H1 (cell line): Measurements from ENCODE around the gene CASK. TPM values are rescaled to one million over a fixed set of nuclear protein-coding genes. Genes with fewer than 3 reads are reported as not detected.

ENCODE experiments used
- CTCF ChIA-PET: fragments of 300-600 bp; sonication (Branson Sonifier 250); formaldehyde crosslinking; loops from one replicate; lab custom pipeline; 2021; ENCODE audit not compliant: partially characterized antibody; lab: Charles Lee
- POLR2A ChIA-PET: fragments of 300-600 bp; sonication (Branson Sonifier 250); formaldehyde crosslinking; loops from one replicate; lab custom pipeline; 2021; ENCODE audit warnings: inconsistent platforms; ENCODE audit not compliant: partially characterized antibody; lab: Charles Lee
- DNase-seq, 2 experiments: peaks; one replicate each; pipeline versions ENCODE4 v3.0.0 to v3.0.0-alpha.2; 2010 to 2022; ENCODE audit warnings: low spot score in 2 of 2, low read depth in 1 of 2, mixed read lengths in 1 of 2
- FAIRE-seq: peaks from 2 replicates; lab custom pipeline; 2011; peaks lifted over from hg19 to GRCh38; lab: Jason Lieb, UNC
- H2AFZ ChIP-seq: 2 replicates; pipeline ENCODE4 v1.8.1; 2012; ENCODE audit warnings: low read length, inconsistent platforms
- H2AK5ac ChIP-seq: 2 replicates; pipeline ENCODE4 v1.6.1; 2013; ENCODE audit warnings: low read depth, low read length
- H2BK120ac ChIP-seq: replicated peaks from 2 replicates; pipeline ENCODE3; 2013; ENCODE audit warnings: low read depth, low read length, inconsistent platforms
- H2BK12ac ChIP-seq: 2 replicates; pipeline ENCODE4 v1.6.1; 2013; ENCODE audit warnings: low read depth, low read length
- H2BK15ac ChIP-seq: 2 replicates; pipeline ENCODE4 v1.6.1; 2013; ENCODE audit warnings: low read length
- H2BK20ac ChIP-seq: 2 replicates; pipeline ENCODE4 v1.6.1; 2013; ENCODE audit warnings: low read length
- H2BK5ac ChIP-seq: 2 replicates; pipeline ENCODE4 v1.6.1; 2013; ENCODE audit warnings: low read depth, low read length
- H3K14ac ChIP-seq: 2 replicates; pipeline ENCODE4 v1.6.1; 2013; ENCODE audit warnings: inconsistent platforms; ENCODE audit not compliant: insufficient read length
- H3K18ac ChIP-seq: 2 replicates; pipeline ENCODE4 v1.6.1; 2013; ENCODE audit warnings: low read length; ENCODE audit errors: extremely low read depth
- H3K23ac ChIP-seq: 2 replicates; pipeline ENCODE4 v1.6.1; 2013; ENCODE audit warnings: inconsistent platforms; ENCODE audit not compliant: insufficient read length
- H3K23me2 ChIP-seq: 2 replicates; pipeline ENCODE4 v1.6.1; 2013; ENCODE audit warnings: low read depth, low read length
- H3K27ac ChIP-seq: 2 replicates; pipeline ENCODE4 v1.6.1; 2011; ENCODE audit warnings: low read depth, low read length, inconsistent platforms
- H3K27me3 ChIP-seq, 4 experiments: replicated peaks in 1 of 4; 1 replicate in 1 of 4; 2 replicates in 3 of 4; pipeline versions ENCODE4 v1.6.1 to v1.8.1; 2011 to 2013; ENCODE audit warnings: low read length in 3 of 4, mild to moderate bottlenecking in 3 of 4, inconsistent platforms in 2 of 4, mixed read lengths in 2 of 4, moderate library complexity in 1 of 4; ENCODE audit not compliant: control insufficient read depth in 3 of 4, insufficient read depth in 3 of 4; ENCODE audit errors: extremely low read depth in 1 of 4
- H3K36me3 ChIP-seq, 4 experiments: 2 replicates each; pipeline versions ENCODE4 v1.6.1 to v1.8.1; 2011 to 2013; ENCODE audit warnings: mild to moderate bottlenecking in 4 of 4, low read length in 3 of 4, moderate library complexity in 2 of 4, control low read depth in 1 of 4, inconsistent platforms in 1 of 4; ENCODE audit not compliant: insufficient read depth in 4 of 4, control insufficient read depth in 2 of 4
- H3K4ac ChIP-seq: replicated peaks from 2 replicates; pipeline ENCODE3; 2013; ENCODE audit warnings: low read length, low read depth, mixed read lengths, inconsistent platforms; ENCODE audit not compliant: insufficient read length
- H3K4me1 ChIP-seq, 4 experiments: replicated peaks in 1 of 4; 1 replicate in 1 of 4; 2 replicates in 3 of 4; pipeline versions ENCODE4 v1.6.1 to v1.8.1; 2011 to 2013; ENCODE audit warnings: low read length in 3 of 4, inconsistent platforms in 2 of 4, mixed read lengths in 1 of 4; ENCODE audit not compliant: insufficient read depth in 4 of 4, control insufficient read depth in 3 of 4
- H3K4me2 ChIP-seq, 2 experiments: 2 replicates each; pipeline versions ENCODE4 v1.6.1 to v1.8.1; 2011 to 2013; ENCODE audit warnings: low read depth in 2 of 2, low read length in 2 of 2, control low read depth in 1 of 2, inconsistent platforms in 1 of 2, mild to moderate bottlenecking in 1 of 2; ENCODE audit not compliant: insufficient read depth in 1 of 2
- H3K4me3 ChIP-seq, 4 experiments: fragments of 200-600, 300-600 bp in 1 of 4; sonication (generic), shearing (Covaris generic), sonication (Bioruptor Twin) in 1 of 4; 2 replicates each; pipeline versions ENCODE4 v1.5.1 to v1.8.1; 2011 to 2016; ENCODE audit warnings: low read length in 4 of 4, low read depth in 3 of 4, control low read depth in 2 of 4, inconsistent platforms in 2 of 4, mild to moderate bottlenecking in 2 of 4, mixed read lengths in 1 of 4, moderate library complexity in 1 of 4; ENCODE audit not compliant: insufficient read depth in 2 of 4; ENCODE audit errors: extremely low read depth in 1 of 4
- H3K56ac ChIP-seq: replicated peaks from 2 replicates; pipeline ENCODE3; 2013; ENCODE audit warnings: low read depth, mild to moderate bottlenecking, mixed read lengths, low read length, inconsistent platforms; ENCODE audit not compliant: insufficient read length
- H3K79me1 ChIP-seq: 2 replicates; pipeline ENCODE4 v1.6.1; 2013; ENCODE audit warnings: low read depth, low read length, control low read depth
- H3K79me2 ChIP-seq, 2 experiments: 2 replicates each; pipeline versions ENCODE4 v1.6.1 to v1.8.1; 2012 to 2013; ENCODE audit warnings: low read length in 2 of 2, mild to moderate bottlenecking in 2 of 2, inconsistent platforms in 1 of 2; ENCODE audit not compliant: insufficient read depth in 2 of 2, control insufficient read depth in 1 of 2
- H3K9ac ChIP-seq, 4 experiments: replicated peaks in 1 of 4; 1 replicate in 1 of 4; 2 replicates in 3 of 4; pipeline versions ENCODE4 v1.6.1 to v1.8.1; 2011 to 2013; ENCODE audit warnings: low read depth in 3 of 4, low read length in 3 of 4, control low read depth in 2 of 4, mild to moderate bottlenecking in 2 of 4, moderate library complexity in 2 of 4, inconsistent platforms in 1 of 4; ENCODE audit errors: extremely low read depth in 1 of 4
- H3K9me3 ChIP-seq, 2 experiments: 2 replicates each; pipeline versions ENCODE4 v1.6.1 to v1.8.1; 2012 to 2013; ENCODE audit warnings: mild to moderate bottlenecking in 2 of 2, moderate library complexity in 2 of 2, control low read depth in 1 of 2, inconsistent platforms in 1 of 2, low read depth in 1 of 2, low read length in 1 of 2, mixed read lengths in 1 of 2; ENCODE audit not compliant: insufficient read depth in 2 of 2
- H4K20me1 ChIP-seq, 2 experiments: replicated peaks in 1 of 2; 2 replicates each; pipeline versions ENCODE3 to v1.8.1; 2011 to 2013; ENCODE audit warnings: inconsistent platforms in 2 of 2, low read length in 2 of 2, mild to moderate bottlenecking in 1 of 2; ENCODE audit not compliant: insufficient read depth in 2 of 2, control insufficient read depth in 1 of 2
- H4K5ac ChIP-seq: 2 replicates; pipeline ENCODE4 v1.6.1; 2013; ENCODE audit warnings: low read length, low read depth, mixed read lengths, inconsistent platforms; ENCODE audit not compliant: insufficient read length
- H4K8ac ChIP-seq: 2 replicates; pipeline ENCODE4 v1.8.0; 2013; ENCODE audit warnings: mild to moderate bottlenecking, moderate library complexity, low read length, inconsistent platforms; ENCODE audit not compliant: insufficient read depth; ENCODE audit errors: extremely low read depth
- H4K91ac ChIP-seq: replicated peaks from 2 replicates; pipeline ENCODE3; 2013; ENCODE audit warnings: low read length, mixed read lengths, inconsistent platforms; ENCODE audit not compliant: insufficient read length
- CEBPB ChIP-seq: IDR thresholded peaks from 2 replicates; pipeline ENCODE4 v1.6.1; 2012; ENCODE audit warnings: low read depth, low read length
- FOSL1 ChIP-seq: IDR thresholded peaks from 2 replicates; pipeline ENCODE4 v1.6.1; 2011; ENCODE audit warnings: mild to moderate bottlenecking, low read depth, low read length, moderate library complexity; ENCODE audit not compliant: insufficient read depth
- GTF2F1 ChIP-seq: IDR thresholded peaks from 2 replicates; pipeline ENCODE4 v1.6.1; 2012; ENCODE audit warnings: low read depth, low read length, improper control_type of control experiment, borderline replicate concordance
- HDAC6 ChIP-seq: IDR thresholded peaks from one replicate; pipeline ENCODE4 v1.7.1; 2012; ENCODE audit warnings: low read depth, mild to moderate bottlenecking, inconsistent platforms, low read length, moderate library complexity
- POLR2AphosphoS5 ChIP-seq: IDR thresholded peaks from 2 replicates; pipeline ENCODE4 v1.6.1; 2011; ENCODE audit warnings: low read depth, low read length
- SP2 ChIP-seq: IDR thresholded peaks from 2 replicates; pipeline ENCODE4 v1.6.1; 2012; ENCODE audit warnings: mild to moderate bottlenecking, low read length, inconsistent platforms
- WGBS, 2 experiments: shearing (Covaris generic) in 1 of 2; methylation state at CpG; one replicate each; pipeline versions ENCODE4 v1.1.6 to v1.1.7; 2013 to 2015; ENCODE audit warnings: low lambda C conversion rate in 2 of 2, mixed read lengths in 2 of 2, inconsistent platforms in 1 of 2, low coverage in 1 of 2, missing lambda C conversion rate in 1 of 2; ENCODE audit not compliant: insufficient replicate concordance in 2 of 2, insufficient coverage in 1 of 2, insufficient read length in 1 of 2; ENCODE audit errors: extremely low coverage in 1 of 2, missing lambda C conversion rate in 1 of 2; 5-methylcytosine and 5-hydroxymethylcytosine counted together
- polyA plus RNA-seq, 7 experiments: library from polyadenylated mRNA; depleted of rRNA in 3 of 7; stranded (reverse) in 5 of 7; unstranded in 2 of 7; fragments of >200 nt in 5 of 7; fragments of 200-250 nt in 2 of 7; gene quantifications; 1 replicate in 5 of 7; 2 replicates in 1 of 7; 4 replicates in 1 of 7; pipeline versions ENCODE4 v1.2.1 to v1.2.3, GENCODE V29; 2011 to 2013; ENCODE audit warnings: missing spikeins in 2 of 7, mixed read lengths in 2 of 7
- total RNA-seq: library from RNA; stranded (reverse); fragmentation: NEBNext Ultra II Directional; extraction: Animal tissue kit (Norgen Biotek cat#: 25700); gene quantifications from 2 replicates; pipeline ENCODE4 v1.2.1, GENCODE V29; 2021

CASK gene
- total and polyA plus RNA-seq, 2 of the 8 experiments (the other 6 are each of a cell fraction or from before 2014, with no cell fraction given) = 21.6 to 55.1 TPM

DNA sequence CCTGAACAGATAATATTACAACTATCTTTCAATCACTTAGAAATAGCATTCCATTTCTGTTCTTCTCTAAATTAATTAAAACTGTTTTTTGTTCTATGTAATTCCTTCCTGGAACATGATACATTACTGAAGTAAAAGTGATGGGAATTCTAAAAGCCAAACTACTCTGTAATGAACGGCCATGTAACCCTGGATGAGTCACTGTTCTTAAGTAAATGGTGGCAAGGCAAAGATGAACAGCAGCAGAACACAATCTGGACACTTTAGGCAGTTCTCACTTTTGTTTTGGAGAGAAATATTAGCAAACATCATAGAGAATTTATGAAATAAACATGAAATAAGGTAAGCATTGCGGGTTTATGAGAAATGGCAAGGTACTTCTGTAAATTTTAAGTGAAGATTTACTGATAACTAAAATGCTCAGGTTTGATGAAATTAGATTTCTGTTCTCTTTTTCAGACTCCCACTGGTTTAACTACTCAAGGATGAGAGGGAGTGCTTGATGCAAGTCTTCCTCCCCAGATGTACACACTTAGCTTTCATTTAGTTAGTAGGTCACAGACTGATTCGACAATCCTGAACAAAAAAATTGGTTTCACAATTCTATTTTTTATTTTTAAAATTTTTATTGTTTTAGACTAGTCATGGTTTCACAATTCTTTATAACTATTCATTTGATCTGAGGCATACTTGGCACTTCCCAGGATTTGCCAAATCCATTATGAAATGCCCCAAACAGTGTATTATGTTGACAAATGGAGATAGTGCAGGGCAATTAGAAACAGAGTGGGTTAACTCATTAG is 200.3 kb downstream of the CASK start:
- no peak overlapping the region for H3K18ac ChIP-seq
- no peaks in the 10 kb centered on the region for H3K23me2 ChIP-seq
- no peak overlapping the region for H3K4me3 ChIP-seq
- no peak overlapping the region for H2BK15ac ChIP-seq
- H3K9me3 ChIP-seq = no peaks in the 10 kb centered on the region
- no peak overlapping the region for H3K23ac ChIP-seq
- no peak overlapping the region for H4K8ac ChIP-seq
- no peaks in the 10 kb centered on the region for H3K27me3 ChIP-seq
- no peak overlapping the region for H3K4ac ChIP-seq
- H4K20me1 ChIP-seq = no peaks in the 10 kb centered on the region
- no peak overlapping the region for H3K4me2 ChIP-seq
- no peak overlapping the region for H3K9ac ChIP-seq
- CTCF ChIA-PET = no interaction called here
- FAIRE-seq = peak; percentile 42
- H3K27ac ChIP-seq = no peak overlapping the region
- no peak overlapping the region for H4K91ac ChIP-seq
- H3K56ac ChIP-seq = no peak overlapping the region
- no peak overlapping the region for H2BK5ac ChIP-seq
- H3K79me2 ChIP-seq = no peaks in the 10 kb centered on the region
- POLR2A ChIA-PET = no interaction called here
- no peak overlapping the region for H2AFZ ChIP-seq
- no peak overlapping the region for H2BK12ac ChIP-seq
- WGBS, 2 experiments = 93% methylated on average over 3 of the region's 3 CpGs; no CpG with 5 or more reads in 1 of the 2 experiments
- no peak overlapping the region for H4K5ac ChIP-seq
- peaks cover 0 to 9% (median 3%) of the 10 kb centered on the region in 4 experiments; a peak in 4 of 7 replicates for H3K4me1 ChIP-seq
- no peak overlapping the region for H2BK20ac ChIP-seq
- no peak for DNase-seq
- no peak overlapping the region for H3K14ac ChIP-seq
- no peaks in the 10 kb centered on the region for H3K36me3 ChIP-seq
- no peak overlapping the region for H2BK120ac ChIP-seq
- no peaks in the 10 kb centered on the region for H3K79me1 ChIP-seq
- H2AK5ac ChIP-seq = no peak overlapping the region
- TF ChIP-seq HDAC6 (no peak), POLR2AphosphoS5 (no peak), FOSL1 (no peak), SP2 (no peak), GTF2F1 (no peak), CEBPB (no peak)
